Hair follicular keratinocyte (primary cell): ENCODE measurements around the gene GDF2. TPM values are rescaled to one million over a fixed set of nuclear protein-coding genes. Genes with fewer than 3 reads are reported as not detected.

Experiments used
- total RNA-seq: library from RNA; depleted of rRNA; stranded (reverse); fragments of >200 nt; gene quantifications from 2 replicates; pipeline ENCODE4 v1.2.3, GENCODE V29; 2015

Gene GDF2
- total RNA-seq = not detected in 2 replicates

GRCh38 chr10:47322300-47323061, at the start of gene GDF2:
Gene GDF2, plus strand, starts transcription at chr10:47322454. Its CDS starts 215 bp downstream, at chr10:47322669.

GRCh38 chr10:47299611-47300428, 22.4 kb upstream of the GDF2 start, which contains the start of gene GDF10:
Gene GDF10, plus strand, starts transcription at chr10:47300197. Its CDS starts 455 bp downstream, at chr10:47300652.

DNA sequence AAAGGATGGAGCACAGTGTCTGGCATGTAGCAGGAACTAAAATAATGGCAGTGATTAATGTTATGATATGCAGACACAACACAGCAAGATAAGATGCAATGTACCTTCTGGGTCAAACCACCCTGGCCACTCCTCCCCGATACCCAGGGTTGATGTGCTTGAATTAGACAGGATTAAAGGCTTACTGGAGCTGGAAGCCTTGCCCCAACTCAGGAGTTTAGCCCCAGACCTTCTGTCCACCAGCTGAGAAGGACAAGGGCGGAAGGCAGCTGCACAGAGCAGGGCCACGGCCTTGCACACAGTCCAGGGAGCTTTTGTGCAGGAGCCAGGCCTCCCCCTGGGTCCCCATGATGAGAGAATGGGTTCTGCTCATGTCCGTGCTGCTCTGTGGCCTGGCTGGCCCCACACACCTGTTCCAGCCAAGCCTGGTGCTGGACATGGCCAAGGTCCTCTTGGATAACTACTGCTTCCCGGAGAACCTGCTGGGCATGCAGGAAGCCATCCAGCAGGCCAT, 25.9 kb downstream of the GDF2 start, which contains the start of gene RBP3:
Gene RBP3 (plus strand): TSS at position 226 of the 514 bp plus-strand sequence. CDS start 122 bp downstream, at position 348.

Other genes with a start within 250 kb of the GDF2 start
- not detected in 2 replicates for gene GDF10, start 22.3 kb upstream of the GDF2 start, total RNA-seq
- not detected in 2 replicates for gene RBP3, start 25.9 kb downstream of the GDF2 start, total RNA-seq
- gene ZNF488, start 61.8 kb downstream of the GDF2 start, total RNA-seq = 0.39 and 1.3 TPM in 2 replicates
- 161 and 275 TPM in 2 replicates for gene ANXA8, start 161.7 kb downstream of the GDF2 start, total RNA-seq
- gene FAM25G, start 169.2 kb downstream of the GDF2 start, total RNA-seq = 15.6 and 21.2 TPM in 2 replicates
- 0.91 and 2.0 TPM in 2 replicates for gene AGAP9, start 201.2 kb downstream of the GDF2 start, total RNA-seq